HG03469 (cell line): ENCODE results near the gene CA9.

Source experiments
- ATAC-seq: cut with Tn5 transposase; IDR thresholded peaks from one replicate; pipeline ENCODE4 v1.9.1; 2021; ENCODE audit warnings: mild to moderate bottlenecking, moderate library complexity, moderate number of reproducible peaks; ENCODE audit not compliant: unreplicated experiment

Gene CA9

GRCh38 chr9:35690614-35691333 is 17.0 kb downstream of the CA9 start:
- ATAC-seq: no peak

GRCh38 chr9:35691334-35691650 is 17.6 kb downstream of the CA9 start:
- no peak for ATAC-seq

- no peak for ATAC-seq
Observed at GRCh38 chr9:35691757-35692301, 18.1 kb downstream of the CA9 start.

- ATAC-seq: no peak
Observed at GRCh38 chr9:35695943-35696401, 22.2 kb downstream of the CA9 start.

- ATAC-seq: no peak
Observed at GRCh38 chr9:35696520-35697215, 22.9 kb downstream of the CA9 start.

GRCh38 chr9:35697486-35697885 is 23.8 kb downstream of the CA9 start:
- no peak for ATAC-seq

GRCh38 chr9:35698231-35698630 is 24.5 kb downstream of the CA9 start:
- no peak for ATAC-seq

GRCh38 chr9:35700031-35700430 is 26.3 kb downstream of the CA9 start:
- ATAC-seq: no peak

- ATAC-seq: no peak
Observed at GRCh38 chr9:35700942-35701341, 27.2 kb downstream of the CA9 start.

- no peak for ATAC-seq
Observed at GRCh38 chr9:35702696-35703095, 29.0 kb downstream of the CA9 start.

- ATAC-seq: no peak
Observed at GRCh38 chr9:35703906-35704672, 30.4 kb downstream of the CA9 start.

GRCh38 chr9:35705372-35705771 is 31.6 kb downstream of the CA9 start:
- no peak for ATAC-seq

- no peak for ATAC-seq
Observed at GRCh38 chr9:35705836-35706430, 32.2 kb downstream of the CA9 start.

GRCh38 chr9:35706951-35707350 is 33.2 kb downstream of the CA9 start:
- ATAC-seq: no peak

- no peak for ATAC-seq
Observed at GRCh38 chr9:35708146-35708545, 34.4 kb downstream of the CA9 start.

GRCh38 chr9:35710818-35711500 is 37.2 kb downstream of the CA9 start:
- ATAC-seq: no peak

- ATAC-seq: no peak
Observed at GRCh38 chr9:35711501-35712428, 38.0 kb downstream of the CA9 start.

GRCh38 chr9:35712762-35713400 is 39.2 kb downstream of the CA9 start:
- no peak for ATAC-seq

GRCh38 chr9:35713578-35713977 is 39.9 kb downstream of the CA9 start:
- no peak for ATAC-seq
